GM10266 (cell line): ENCODE data around the gene ACSM6.

ENCODE experiments used
- DNase-seq: peaks from one replicate; pipeline ENCODE4 v3.0.0; 2012; ENCODE audit errors: extremely low spot score
- TF ChIP-seq, protein P1 (sequence below): IDR thresholded peaks from 2 replicates; pipeline ENCODE4 v1.5.1; 2012; ENCODE audit warnings: mild to moderate bottlenecking, low read depth; ENCODE audit not compliant: control insufficient read depth, insufficient read depth; ENCODE audit errors: missing control alignments

ACSM6 gene, protein sequence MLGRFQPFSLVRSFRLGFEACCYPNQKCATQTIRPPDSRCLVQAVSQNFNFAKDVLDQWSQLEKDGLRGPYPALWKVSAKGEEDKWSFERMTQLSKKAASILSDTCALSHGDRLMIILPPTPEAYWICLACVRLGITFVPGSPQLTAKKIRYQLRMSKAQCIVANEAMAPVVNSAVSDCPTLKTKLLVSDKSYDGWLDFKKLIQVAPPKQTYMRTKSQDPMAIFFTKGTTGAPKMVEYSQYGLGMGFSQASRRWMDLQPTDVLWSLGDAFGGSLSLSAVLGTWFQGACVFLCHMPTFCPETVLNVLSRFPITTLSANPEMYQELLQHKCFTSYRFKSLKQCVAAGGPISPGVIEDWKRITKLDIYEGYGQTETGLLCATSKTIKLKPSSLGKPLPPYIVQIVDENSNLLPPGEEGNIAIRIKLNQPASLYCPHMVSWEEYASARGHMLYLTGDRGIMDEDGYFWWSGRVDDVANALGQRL

DNA sequence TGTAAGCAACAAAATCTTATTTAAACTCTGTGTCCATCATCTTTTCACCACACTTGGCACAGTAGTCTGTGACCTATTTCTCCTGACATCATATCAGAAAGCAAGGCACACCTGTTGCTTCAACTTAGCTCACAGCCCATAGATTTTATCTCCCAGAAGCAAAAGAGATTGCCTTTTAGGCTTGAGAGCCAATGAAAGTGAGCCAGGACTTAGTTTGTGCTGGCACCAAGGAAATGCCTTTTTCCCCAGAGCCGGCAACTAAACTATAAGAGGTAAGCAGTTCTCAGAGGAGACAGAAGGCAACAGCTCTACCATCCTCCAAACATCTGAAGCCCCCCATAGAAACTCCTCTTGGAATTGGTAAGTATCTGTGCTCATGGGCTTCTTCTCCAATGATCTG lies at the start of gene ACSM6:
TSS of gene ACSM6 (plus strand) at position 295 of the 400 bp plus-strand sequence. CDS start 248 bp downstream, outside the sequence.
- no peak for DNase-seq

DNA sequence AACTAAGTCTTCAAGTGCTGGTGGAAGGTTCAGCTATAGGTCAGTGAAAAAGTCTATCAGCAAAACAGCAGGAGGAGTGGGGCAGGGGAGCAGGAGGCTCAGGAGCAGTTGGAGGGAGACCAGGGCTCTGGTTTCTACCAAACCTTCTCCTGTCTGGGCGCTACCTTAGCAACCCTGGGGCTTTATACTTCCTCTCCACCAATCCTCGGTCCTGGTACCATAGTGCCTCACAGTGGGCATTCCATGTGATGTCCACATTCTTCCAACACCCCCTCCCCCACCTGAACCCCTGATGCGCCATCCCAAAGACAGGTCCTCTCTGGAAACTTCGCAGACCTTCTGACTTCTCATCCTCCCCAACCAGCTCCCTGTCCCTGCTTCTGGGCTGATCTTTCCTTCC lies 25.3 kb upstream of the ACSM6 start:
- DNase-seq: no peak
- TF ChIP-seq, protein P1, sequence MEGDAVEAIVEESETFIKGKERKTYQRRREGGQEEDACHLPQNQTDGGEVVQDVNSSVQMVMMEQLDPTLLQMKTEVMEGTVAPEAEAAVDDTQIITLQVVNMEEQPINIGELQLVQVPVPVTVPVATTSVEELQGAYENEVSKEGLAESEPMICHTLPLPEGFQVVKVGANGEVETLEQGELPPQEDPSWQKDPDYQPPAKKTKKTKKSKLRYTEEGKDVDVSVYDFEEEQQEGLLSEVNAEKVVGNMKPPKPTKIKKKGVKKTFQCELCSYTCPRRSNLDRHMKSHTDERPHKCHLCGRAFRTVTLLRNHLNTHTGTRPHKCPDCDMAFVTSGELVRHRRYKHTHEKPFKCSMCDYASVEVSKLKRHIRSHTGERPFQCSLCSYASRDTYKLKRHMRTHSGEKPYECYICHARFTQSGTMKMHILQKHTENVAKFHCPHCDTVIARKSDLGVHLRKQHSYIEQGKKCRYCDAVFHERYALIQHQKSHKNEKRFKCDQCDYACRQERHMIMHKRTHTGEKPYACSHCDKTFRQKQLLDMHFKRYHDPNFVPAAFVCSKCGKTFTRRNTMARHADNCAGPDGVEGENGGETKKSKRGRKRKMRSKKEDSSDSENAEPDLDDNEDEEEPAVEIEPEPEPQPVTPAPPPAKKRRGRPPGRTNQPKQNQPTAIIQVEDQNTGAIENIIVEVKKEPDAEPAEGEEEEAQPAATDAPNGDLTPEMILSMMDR: no peak

More for the DNA sequence above, at the start of gene ACSM6:
- TF ChIP-seq, protein P1: no peak

DNA sequence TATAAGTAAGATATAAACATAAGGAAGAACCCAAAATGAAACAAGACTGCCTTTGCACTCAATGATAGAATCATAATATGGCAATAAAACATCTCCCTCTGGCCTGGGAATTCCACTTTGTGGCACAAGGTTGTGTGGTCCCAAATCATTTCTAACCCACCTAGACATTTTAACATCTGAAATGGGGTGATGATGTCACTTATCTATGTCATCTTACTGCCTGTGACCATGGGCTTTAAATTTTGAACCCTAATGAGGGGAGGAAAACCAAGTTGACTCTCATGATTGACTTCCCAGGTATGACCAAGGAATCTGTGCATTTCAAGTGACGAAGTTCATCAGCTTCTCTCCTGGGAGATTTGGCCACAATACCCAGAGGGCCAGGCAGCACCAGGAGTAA lies 24.5 kb upstream of the ACSM6 start:
- TF ChIP-seq, protein P1: no peak
- no peak for DNase-seq

DNA sequence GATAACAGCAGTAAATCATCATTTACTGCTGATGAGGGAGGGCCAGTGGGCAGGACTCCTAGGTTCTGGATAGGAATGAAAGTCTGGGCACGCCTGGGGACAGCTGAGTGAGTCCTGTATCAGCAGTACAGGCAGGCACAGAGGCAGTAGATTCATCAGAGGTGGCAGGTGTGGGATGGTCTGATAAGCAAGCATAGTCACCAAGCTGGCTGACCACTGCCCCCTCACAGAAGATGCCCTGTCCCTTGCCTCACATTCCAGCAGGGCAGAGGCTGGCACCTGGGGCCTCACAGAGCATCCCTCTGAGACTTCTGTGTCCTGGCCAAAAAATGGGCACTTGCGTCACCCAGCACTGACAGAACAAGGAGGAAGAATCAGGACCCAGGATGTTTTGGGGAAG lies 23.2 kb upstream of the ACSM6 start:
- TF ChIP-seq, protein P1: no peak

DNA sequence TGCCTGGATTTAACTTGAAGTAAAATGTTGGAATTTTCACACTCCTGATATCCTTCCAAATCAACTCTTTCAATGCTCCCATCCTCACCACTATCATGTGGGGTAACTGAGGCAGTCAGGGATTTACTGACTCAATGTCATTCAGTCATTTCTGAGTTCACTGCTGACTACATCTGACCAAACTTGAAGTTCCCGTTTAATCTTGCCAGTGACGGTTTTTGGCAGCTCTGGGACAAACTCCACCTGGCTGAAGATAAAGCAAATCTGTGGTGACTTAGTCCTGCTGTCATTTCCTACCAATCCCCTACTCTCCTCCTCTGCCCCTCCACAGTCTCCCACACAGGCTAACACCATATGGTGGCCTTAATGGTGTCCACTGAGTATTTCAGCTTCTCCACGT lies 22.7 kb upstream of the ACSM6 start:
- TF ChIP-seq, protein P1: no peak
- DNase-seq: no peak

More for the DNA sequence above, 23.2 kb upstream of the ACSM6 start:
- no peak for DNase-seq

DNA sequence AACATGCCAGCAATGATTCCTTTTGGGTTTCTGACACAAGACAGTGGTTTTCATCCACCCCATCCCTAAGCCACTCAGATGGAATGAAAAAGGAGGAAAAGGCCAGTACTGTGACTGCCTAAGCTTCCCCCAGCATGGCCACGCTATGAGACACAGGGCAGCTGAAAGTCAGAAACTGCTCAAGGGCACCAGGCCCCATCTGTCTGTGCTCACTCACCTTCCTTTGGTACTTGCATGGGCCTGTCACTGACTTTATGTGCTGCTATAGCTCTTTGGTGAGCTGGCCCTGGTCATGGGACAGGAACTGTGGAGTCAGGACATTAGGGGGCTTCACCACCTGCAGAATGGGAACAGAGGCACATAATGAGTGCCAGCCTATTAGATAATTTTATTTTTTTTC lies 21.2 kb upstream of the ACSM6 start:
- TF ChIP-seq, protein P1: no peak
- no peak for DNase-seq

DNA sequence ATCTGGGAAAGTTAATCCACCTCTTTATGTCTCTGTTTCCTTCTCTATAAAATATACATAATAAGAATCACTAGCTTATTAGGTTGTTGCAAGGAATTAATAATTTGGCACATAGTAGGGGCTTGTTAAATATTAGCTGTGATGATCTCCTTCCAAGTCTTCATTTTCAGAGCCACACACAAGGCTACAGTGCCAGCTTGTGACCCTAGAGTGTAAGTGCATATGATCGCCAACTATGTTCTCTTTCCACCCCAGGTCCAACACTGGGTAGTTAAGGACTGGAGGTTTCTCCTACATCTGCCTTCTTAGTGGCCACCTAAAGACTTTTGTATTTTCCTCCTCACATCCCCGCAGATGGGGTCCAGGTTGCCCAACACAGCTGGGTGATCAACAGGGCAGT lies 17.9 kb upstream of the ACSM6 start:
- TF ChIP-seq, protein P1: no peak
- DNase-seq: no peak
